DND-41 (cell line): ENCODE results near the gene OR2L3.

ENCODE experiments used
- CTCF ChIP-seq: IDR thresholded peaks from 2 replicates; pipeline ENCODE4 v1.5.1; 2012; ENCODE audit warnings: borderline replicate concordance, low read length, moderate library complexity, mild to moderate bottlenecking; ENCODE audit not compliant: poor library complexity, severe bottlenecking; ENCODE audit errors: extremely low read depth
- EZH2 ChIP-seq: IDR thresholded peaks from 3 replicates; pipeline ENCODE4 v1.6.1; 2012; ENCODE audit warnings: borderline replicate concordance, low read depth, mild to moderate bottlenecking, moderate library complexity, low read length, inconsistent platforms; ENCODE audit not compliant: severe bottlenecking

GRCh38 chr1:248013229-248013710 lies 33.4 kb upstream of the OR2L3 start, which contains the start of gene OR2L5:
- TF ChIP-seq CTCF (no peak), EZH2 (no peak)
